NCI-H2107 treated with DMSO at 0.1 percent for 48 hours (cell line): ENCODE measurements around the gene NARF.
"Not testable (repeated sequence)": the region's sequence is repeated elsewhere in the genome, so short reads cannot be mapped to it uniquely, and the experiment has no call there.

Experiments used
- DNase-seq: peaks from one replicate; lab custom pipeline; 2025; ENCODE audit not compliant: unreplicated experiment; lab: John Stamatoyannopoulos, UW

Gene NARF

GRCh38 chr17:82458179-82458884 lies at the start of gene NARF:
Gene NARF, plus strand, starts transcription at chr17:82458741. Its CDS starts 63 bp downstream, at chr17:82458804.
- peak; percentile 94 for DNase-seq

GRCh38 chr17:82408938-82409318 lies 49.6 kb upstream of the NARF start:
- DNase-seq: no peak

- no peak for DNase-seq
Measured at GRCh38 chr17:82410014-82410716, 48.4 kb upstream of the NARF start.

GRCh38 chr17:82411396-82412053 lies 47.0 kb upstream of the NARF start:
- no peak for DNase-seq

GRCh38 chr17:82412081-82412480 lies 46.5 kb upstream of the NARF start:
- not testable (repeated sequence) for DNase-seq

GRCh38 chr17:82412535-82413520 lies 45.7 kb upstream of the NARF start:
- peak; percentile 67 for DNase-seq

- peak; percentile 51 for DNase-seq
Measured at GRCh38 chr17:82414548-82415281, 43.8 kb upstream of the NARF start.

- DNase-seq: no peak
Measured at GRCh38 chr17:82415336-82415735, 43.2 kb upstream of the NARF start.

GRCh38 chr17:82415786-82416185 lies 42.8 kb upstream of the NARF start:
- no peak for DNase-seq

- DNase-seq: no peak
Measured at GRCh38 chr17:82416264-82416663, 42.3 kb upstream of the NARF start.

GRCh38 chr17:82416771-82417170 lies 41.8 kb upstream of the NARF start:
- DNase-seq: no peak

- peak; percentile 58 for DNase-seq
Measured at GRCh38 chr17:82418001-82418986, 40.2 kb upstream of the NARF start, which contains the start of the genes HEXD and OGFOD3. Gene HEXD, plus strand, starts transcription at chr17:82418347. Its CDS starts 1,453 bp downstream, at chr17:82419800. Gene OGFOD3, minus strand, starts transcription at chr17:82418586. Its CDS starts 101 bp downstream, at chr17:82418485.

GRCh38 chr17:82419540-82419939 lies 39.0 kb upstream of the NARF start:
- no peak for DNase-seq

- DNase-seq: no peak
Measured at GRCh38 chr17:82424001-82424862, 34.3 kb upstream of the NARF start.

GRCh38 chr17:82424863-82425159 lies 33.7 kb upstream of the NARF start:
- DNase-seq: no peak

GRCh38 chr17:82428546-82428945 lies 30.0 kb upstream of the NARF start:
- no peak for DNase-seq

- DNase-seq: no peak
Measured at GRCh38 chr17:82429824-82430223, 28.7 kb upstream of the NARF start.

- DNase-seq: no peak
Measured at GRCh38 chr17:82432017-82432416, 26.5 kb upstream of the NARF start.
